NCI-H748 treated with DMSO at 0.1 percent for 48 hours (cell line): ENCODE measurements around the gene CYTH1.

ENCODE experiments used
- DNase-seq: peaks from one replicate; lab custom pipeline; 2025; lab: John Stamatoyannopoulos, UW

CYTH1 gene

GRCh38 chr17:78670850-78671725 lies 111.0 kb downstream of the CYTH1 start:
- DNase-seq, result no peak

GRCh38 chr17:78669975-78670518 lies 112.0 kb downstream of the CYTH1 start:
- DNase-seq, result no peak

GRCh38 chr17:78669256-78669974 lies 112.7 kb downstream of the CYTH1 start:
- no peak for DNase-seq

GRCh38 chr17:78668847-78669246 lies 113.2 kb downstream of the CYTH1 start:
- no peak for DNase-seq

GRCh38 chr17:78667741-78668640 lies 114.1 kb downstream of the CYTH1 start:
- DNase-seq, result no peak

GRCh38 chr17:78667091-78667490 lies 115.0 kb downstream of the CYTH1 start:
- no peak for DNase-seq

GRCh38 chr17:78665952-78666920 lies 115.8 kb downstream of the CYTH1 start:
- DNase-seq, result no peak

- no peak for DNase-seq
Measured at GRCh38 chr17:78665387-78665951, 116.6 kb downstream of the CYTH1 start.

- peak; percentile 1 for DNase-seq
Measured at GRCh38 chr17:78664476-78665386, 117.3 kb downstream of the CYTH1 start.

- DNase-seq, result no peak
Measured at GRCh38 chr17:78661093-78661770, 120.8 kb downstream of the CYTH1 start.

- no peak for DNase-seq
Measured at GRCh38 chr17:78659546-78659945, 122.5 kb downstream of the CYTH1 start.

GRCh38 chr17:78658281-78658785 lies 123.7 kb downstream of the CYTH1 start:
- DNase-seq, result no peak

GRCh38 chr17:78655251-78655940 lies 126.7 kb downstream of the CYTH1 start:
- no peak for DNase-seq

- no peak for DNase-seq
Measured at GRCh38 chr17:78654325-78654724, 127.7 kb downstream of the CYTH1 start.

GRCh38 chr17:78653382-78653781 lies 128.7 kb downstream of the CYTH1 start:
- DNase-seq, result no peak

- no peak for DNase-seq
Measured at GRCh38 chr17:78652913-78653312, 129.2 kb downstream of the CYTH1 start.

- no peak for DNase-seq
Measured at GRCh38 chr17:78652024-78652423, 130.0 kb downstream of the CYTH1 start.

GRCh38 chr17:78651554-78651953 lies 130.5 kb downstream of the CYTH1 start:
- no peak for DNase-seq
